Measurements from ENCODE around the gene FRMD4B.

GRCh38 chr3:69377262-69377661, 8.6 kb downstream of the FRMD4B start:
- no peak for TF ChIP-seq POLR2A (IDR thresholded peaks at IDR 0.05; ENCODE audit: low read length)
- no peak for TF ChIP-seq GATA1 (IDR thresholded peaks at IDR 0.05; ENCODE audit: low read depth, low read length)

Data from erythroblast (primary cell).